GM18870 (cell line): ENCODE results near the gene FYB1.

Experiments used
- ATAC-seq: cut with Tn5 transposase; IDR thresholded peaks from one replicate; pipeline ENCODE4 v1.9.1; 2021; ENCODE audit warnings: moderate library complexity; ENCODE audit not compliant: unreplicated experiment

The FYB1 gene

DNA sequence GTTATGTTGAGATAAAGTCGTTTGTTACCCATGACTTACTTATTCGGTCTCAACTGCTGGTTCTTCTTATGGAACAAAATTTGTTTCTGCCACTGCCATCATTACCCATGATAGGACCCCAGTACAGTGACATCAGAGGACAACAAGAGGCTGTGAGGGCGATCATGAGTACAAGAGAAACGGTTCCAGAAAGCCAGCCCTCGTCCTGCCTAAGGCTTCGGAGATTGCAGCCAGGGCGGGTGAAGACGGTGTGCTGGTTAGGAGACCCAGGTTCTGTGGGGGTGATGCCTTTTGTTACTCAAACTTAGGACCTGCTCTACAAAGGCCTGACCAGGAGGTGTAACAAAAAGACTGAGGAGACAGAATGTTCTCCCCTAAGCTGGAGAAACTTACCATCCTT is 10.9 kb downstream of the FYB1 start:
- ATAC-seq, result no peak

DNA sequence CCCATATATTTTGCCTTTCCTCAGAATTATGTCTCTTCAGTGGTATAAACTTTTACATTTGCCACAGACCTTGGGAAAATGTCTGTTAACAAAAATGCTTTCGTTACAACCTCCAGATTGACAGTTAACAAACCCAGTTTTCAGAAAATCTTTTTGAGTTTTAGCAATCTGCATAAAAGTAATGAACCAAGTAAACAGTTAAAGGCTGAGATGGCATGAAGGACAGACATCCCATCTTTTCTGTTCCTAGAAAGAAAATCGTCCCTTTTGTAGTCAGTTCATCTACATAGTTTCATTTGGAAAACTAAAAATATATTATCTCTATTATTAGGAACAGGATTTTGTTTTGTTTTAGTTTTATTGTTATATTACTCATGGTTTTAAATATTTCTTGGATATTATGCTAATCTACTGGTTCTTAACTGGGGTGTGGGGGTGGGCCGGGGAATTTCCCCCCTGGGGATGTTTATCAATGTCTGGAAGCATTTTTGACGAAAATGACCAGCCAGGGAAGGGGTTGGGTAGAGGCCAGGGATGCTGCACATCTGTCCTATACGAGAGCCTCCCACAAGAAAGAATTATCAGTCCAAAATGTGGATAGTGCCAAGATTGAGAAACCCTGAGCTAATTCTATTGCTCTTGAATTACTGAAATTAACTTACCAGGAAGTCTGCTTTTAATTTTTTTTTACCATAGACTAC is 11.9 kb downstream of the FYB1 start:
- no peak for ATAC-seq

DNA sequence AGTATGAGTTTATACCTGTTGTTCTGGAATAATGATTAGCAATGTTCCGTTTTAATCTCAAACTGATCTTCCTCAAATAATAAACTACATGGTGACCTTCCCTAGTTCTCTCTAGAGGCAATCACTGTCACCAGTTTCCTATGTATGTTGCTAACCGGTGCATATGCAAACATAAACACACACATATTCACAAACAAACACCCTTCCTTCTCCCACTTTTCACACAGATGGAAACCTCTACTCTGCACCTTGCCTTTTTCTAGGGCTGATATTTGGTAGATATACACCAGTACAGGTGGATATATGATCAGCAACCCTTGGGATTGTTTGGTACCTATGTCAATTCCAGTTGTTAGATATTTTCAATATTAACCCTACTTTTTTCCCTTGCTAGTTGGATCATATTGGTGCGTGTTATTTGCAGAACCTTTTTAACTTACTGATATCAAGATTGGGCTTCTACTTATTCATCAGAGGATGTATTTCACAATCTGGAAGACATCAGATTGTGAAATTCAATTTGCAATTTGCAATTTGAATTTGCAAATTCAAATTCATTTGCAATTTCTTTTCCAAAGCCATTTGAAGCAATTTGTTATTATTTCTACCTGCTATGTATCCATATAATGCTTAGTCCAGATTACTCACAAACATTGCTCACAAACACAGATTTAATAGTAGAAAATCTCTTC is 12.6 kb downstream of the FYB1 start:
- no peak for ATAC-seq

DNA sequence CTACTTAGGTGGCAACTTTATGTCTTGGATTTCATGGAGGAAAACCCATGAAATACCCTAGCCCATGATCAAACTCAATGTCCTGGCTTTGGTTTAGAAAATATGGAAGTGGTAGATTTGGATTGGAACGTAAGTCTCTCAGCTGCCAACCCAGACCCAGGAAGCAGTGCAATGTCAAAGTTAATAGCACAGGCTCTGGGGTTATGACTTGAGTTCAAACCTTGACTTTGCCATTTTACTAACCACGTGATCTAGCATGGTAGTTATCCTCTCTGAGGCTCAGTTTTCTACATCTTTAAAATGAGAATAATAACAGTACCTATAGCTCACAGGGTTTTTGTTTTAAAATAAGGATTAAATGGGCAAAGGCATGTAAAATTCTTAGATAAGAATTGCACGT is 13.8 kb downstream of the FYB1 start:
- no peak for ATAC-seq

DNA sequence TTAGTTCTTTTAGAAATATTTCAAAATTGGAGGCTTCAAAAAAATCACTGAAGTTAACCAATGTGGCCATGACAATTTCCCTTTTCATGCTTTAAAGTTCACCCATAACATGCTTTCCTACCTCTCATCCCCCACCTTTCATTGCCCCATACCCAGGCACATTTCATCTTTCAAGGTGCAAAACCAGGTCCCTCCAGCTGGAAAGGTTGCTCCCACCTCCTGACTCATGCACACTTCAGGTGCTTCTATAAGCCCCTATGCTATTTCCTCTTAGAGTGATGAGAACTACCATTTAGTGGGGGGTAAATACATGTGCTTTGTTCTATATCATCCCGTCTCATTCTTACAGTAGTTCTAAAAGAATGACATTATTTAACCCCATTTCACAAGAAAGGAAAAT is 15.4 kb downstream of the FYB1 start:
- ATAC-seq, result no peak

DNA sequence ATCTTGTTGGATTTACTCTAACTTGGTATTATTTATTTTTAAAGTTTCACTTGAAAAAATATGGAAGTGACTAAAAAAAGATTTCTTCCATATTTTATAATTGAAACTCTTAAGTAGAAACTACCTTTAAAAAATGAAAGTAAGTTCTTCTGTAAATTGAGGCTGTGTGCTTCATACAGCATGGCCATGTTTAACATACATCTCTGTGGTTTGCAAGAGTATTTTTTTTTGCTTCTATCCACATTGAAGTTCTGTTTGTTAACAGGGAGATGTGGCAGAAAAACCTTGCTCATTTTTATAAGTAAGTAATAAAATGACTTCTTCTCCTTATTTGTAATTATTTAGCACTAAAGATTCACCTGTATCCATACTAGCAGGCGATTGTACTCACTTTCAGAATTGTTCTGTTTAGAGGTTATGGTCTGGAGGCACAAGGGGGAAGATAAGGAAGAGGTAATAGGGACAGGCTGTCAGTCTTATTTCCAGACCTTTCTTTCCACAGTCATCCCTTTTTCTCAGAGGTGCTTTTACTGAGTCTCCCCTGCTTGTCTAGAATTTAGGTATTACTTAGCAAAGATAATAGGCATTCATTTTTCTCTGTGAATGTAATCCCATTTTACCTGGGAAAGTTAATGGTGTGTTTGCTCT is 16.0 kb downstream of the FYB1 start:
- no peak for ATAC-seq

DNA sequence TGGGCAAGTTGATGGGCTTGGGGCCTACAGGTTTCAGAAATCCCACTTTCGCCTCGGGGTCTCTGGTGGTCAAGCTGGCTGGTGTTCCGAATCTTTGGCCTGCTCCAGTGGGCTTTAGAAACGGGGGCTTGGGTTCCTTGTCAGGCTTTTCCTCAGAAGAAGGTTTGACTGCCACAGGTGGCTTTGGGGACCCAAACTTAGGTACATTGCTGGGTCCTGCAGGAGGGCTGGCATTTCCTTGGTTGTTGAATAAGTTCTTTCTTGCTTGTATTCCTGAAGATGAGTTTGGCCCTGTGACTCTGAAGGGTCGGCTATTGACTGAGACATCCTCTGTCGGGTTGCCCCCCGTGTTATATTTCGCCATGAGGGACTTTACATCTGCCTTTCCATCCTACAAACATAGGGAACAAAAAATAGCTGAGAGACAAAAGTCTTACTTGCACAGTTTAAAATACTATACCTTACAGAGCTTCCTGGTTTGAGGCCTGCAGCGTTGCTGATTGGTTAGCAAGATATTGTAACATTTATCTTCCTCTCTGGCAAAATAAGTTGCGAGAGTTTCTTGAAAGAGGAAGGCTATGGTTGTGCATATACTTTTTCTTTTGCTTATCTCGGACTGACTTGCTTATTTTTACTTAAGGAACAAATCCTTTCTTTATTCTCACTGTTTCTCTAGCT is 16.6 kb downstream of the FYB1 start:
- ATAC-seq, result no peak

DNA sequence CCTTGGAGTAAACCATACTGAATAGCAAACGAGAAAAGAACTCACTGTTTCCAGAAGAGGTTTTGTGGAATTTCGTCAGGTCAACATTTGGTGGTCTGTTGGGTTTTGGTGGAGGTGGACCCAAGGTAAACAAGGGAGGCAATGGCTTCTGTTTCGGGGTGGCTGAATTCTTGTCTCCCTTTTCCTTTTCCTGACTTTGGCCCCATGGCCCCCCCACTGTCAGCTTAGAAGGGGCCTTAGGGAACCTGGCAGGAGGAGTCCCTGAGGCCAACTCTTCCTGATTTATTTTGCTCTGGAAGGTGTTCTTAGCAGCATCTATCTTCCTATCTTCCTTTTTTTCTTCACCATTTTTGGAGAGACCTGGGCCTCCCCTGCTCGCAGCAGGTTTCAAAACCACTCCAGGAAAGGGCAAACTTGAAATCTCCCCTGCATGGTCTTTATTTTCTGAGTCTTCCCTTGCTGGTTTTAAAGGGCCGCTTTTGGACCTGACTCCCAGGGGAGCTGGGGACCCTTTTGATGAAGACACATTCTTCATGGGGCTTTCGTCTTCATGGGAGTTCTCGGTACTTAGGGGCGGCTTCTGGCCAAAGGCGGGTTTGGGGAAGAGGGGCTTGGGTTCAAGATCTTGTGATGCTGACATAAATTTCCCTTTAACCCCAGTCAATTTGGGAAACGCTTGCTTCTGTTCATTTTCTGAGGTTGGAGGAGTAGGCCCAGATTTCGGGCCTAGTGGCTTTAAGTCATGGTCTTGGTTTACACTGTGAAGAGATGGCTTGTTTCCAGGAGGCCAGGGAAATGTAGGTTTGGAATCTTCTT is 17.4 kb downstream of the FYB1 start:
- ATAC-seq, result no peak

DNA sequence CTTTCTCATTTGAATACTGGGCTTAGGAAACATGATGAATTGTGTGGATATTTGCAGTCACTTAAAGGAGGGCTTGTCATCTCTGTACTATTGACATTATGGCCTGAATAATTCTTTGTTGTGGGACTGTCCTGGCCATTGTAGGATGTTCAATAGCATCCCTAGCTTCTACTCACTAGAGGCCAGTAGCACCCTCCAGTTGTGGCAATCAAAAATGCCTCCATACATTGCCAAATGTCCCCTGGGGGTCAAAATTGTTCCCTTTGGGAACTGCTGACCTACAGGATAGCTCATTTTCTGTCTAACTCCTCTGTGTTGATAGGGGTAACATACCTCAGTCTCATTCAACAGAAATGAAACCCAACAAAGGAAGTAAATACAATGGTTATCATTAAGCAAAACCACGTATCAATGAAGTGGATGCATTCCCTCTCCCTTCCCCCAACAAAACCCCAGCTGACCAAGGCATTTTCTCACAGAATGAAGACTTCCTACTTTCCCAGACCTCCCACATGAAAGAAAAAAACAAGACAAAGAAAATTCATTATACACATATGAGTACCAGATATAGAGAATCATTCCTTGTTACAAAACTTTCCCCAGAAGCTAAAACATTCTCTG is 18.1 kb downstream of the FYB1 start:
- no peak for ATAC-seq

DNA sequence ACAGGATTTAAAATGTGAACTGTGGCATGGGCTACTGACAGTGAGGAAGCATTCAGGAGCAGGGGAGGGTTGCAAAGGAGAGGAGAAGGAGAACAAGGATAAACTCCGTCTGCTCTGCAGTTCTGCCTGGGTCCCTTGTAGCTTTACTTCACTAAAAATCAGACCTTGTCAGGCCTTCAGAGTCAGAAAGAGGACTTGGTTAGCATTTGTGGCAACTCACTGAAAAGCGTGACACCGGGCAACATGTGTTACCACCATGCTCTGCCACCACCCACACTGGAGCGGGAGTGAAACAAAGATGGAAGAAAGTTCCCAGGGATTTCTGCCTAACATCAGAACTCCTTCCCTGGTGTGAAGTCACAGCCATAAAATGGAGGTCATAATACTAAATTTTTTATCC is 19.3 kb downstream of the FYB1 start:
- no peak for ATAC-seq

DNA sequence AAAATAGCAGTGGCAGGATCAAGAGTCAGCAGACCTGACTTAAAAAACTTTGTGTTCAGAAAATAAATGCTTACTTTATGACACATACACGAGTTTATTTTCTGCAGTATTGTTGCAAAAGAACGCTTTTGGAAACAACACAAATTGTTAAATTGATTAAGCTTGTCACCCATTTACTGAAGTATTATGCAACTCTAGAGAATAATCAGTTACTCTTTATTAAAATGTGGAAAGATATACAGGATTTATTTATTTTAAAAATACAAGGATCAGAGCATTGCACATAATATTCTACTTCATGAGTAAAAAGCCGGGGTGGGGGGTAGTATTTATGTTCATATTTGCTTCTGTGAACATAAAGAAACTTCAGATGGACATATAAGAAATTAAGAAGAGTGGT is 20.0 kb downstream of the FYB1 start:
- ATAC-seq, result no peak

DNA sequence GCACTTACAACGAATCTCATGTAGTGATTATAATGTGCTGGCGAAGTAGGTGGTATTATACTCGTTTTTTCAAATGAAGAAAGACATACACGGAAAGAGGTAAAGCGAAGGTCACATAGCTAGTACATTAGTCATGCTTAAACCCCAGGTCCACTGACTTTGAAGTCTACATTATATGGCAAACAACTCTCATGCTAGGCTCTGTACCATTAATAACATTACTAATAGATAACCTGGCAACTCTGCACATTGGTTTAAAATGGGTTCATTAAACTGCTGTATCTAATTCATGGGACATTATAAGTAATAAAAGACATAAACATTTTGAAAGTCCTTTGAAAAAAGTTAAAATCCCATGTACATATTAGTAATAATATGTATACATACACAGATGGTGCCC is 21.2 kb downstream of the FYB1 start:
- ATAC-seq, result no peak

DNA sequence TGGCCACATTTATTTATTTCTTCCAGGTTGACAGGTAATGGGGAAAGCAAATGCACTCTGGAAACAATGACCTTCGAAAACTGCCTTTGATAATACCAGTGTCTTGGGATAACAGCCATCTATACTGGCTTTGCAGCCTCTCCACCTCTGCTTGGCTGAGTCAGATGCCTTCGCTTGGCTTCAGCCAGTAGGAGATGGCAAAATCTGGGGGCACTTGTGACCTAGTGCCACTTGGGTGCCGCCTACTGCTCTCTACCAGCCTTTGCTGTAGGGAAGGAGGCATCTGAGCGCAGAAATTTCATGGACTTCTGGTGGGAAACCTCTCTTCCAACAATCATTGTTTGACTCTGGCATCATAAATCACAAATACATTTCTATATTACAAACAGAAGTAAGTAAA is 21.8 kb downstream of the FYB1 start:
- no peak for ATAC-seq

DNA sequence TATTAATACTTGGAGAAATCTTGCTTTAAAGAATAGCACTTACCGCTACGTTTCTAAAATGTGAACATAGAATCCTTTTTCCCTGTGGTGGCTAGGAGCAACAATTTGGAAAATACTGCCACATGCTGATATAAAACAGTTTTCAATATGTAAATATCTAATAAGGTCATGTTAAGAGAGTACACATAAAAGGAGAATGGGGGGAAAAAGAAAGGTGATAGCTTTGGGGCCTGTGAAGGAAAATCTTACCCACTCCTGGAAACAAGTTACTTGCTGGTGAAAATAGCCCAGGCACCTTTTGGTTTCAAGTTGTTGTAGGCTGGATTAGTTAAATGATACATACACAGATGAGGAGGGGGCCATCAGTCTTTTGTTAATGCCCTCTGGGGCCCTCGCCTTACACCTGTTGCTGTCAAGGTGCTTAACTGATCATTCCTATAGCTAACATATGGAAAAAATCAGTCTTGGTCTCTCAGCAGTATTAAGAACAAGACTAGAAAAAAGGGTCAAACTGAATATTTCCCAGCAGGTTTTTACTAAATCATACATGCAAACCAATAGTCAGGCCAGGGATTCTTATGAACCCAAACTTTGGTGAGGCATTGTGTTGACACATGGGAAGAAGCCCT is 24.1 kb downstream of the FYB1 start:
- no peak for ATAC-seq

DNA sequence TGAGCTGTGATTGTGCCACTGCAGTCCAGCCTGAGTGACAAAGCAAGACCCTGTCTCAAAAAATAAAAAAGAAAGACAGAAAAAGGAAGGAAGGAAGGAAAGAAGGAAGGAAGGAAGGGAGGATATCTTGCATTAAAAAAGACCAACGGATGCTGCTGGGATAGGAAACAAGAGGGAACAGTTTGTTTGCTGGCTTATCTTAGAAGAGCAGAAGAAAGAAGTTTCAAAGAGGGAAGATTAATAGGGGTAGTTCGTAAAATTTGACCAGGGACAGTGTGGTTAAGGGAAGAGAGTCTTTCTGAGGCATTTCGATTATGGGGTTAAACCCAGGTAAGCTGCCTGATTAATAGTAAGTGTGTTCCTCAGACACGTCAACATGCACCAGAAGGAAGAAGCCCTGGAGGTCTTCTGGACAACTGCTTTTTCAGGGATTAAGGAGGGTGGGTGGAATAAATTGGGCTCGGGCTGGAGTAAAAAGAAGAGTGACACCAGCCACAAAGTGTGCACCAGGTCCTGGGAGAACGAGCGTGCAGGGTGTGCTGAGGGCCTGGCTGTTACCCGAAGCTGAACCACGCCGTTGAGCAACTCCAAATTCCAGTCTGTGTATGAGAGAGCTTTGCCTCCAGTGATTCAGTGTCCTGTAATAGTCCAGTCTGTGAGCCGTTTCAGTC is 24.8 kb downstream of the FYB1 start:
- no peak for ATAC-seq

DNA sequence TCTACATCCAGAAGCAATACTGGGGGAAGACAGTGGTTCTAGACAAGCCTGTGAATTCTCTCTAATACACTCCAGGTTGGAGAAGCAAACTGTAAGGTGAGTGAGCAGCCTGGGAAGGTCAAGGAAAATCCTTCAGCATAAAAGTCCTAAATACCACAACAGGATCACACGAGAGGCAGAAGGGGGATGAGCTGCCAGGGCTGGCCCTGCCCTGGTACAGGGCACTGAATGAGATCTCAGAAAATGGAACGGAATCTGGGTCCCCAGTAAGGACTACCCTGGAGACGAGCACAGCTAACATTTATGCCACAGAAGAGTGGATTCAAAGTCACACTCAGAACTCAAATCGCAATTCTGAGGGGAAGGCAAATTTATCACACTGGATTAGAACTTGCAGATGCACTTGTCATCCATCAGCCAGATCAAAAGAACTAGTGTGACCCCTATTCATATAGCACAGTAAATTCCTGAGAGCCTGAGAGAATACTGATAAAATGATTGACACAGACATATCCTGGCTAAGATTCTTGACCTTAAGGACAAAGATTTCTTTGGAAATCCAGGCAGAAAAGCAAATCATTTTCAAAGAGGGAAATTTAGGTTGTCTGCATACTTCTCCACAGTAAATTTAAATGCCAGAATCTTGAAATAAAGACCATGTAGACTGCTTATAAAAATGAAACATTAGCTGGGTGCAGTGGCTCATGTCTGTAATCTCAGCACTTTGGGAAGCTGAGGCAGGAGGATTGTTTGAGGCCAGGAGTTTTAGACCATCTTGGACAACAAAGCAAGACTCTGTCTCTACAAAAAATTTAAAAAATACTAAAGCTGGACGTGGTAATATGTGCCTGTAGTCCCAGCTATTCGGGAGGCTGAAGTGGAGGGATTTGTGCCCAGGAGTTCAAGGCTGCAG is 25.6 kb downstream of the FYB1 start:
- ATAC-seq, result no peak

DNA sequence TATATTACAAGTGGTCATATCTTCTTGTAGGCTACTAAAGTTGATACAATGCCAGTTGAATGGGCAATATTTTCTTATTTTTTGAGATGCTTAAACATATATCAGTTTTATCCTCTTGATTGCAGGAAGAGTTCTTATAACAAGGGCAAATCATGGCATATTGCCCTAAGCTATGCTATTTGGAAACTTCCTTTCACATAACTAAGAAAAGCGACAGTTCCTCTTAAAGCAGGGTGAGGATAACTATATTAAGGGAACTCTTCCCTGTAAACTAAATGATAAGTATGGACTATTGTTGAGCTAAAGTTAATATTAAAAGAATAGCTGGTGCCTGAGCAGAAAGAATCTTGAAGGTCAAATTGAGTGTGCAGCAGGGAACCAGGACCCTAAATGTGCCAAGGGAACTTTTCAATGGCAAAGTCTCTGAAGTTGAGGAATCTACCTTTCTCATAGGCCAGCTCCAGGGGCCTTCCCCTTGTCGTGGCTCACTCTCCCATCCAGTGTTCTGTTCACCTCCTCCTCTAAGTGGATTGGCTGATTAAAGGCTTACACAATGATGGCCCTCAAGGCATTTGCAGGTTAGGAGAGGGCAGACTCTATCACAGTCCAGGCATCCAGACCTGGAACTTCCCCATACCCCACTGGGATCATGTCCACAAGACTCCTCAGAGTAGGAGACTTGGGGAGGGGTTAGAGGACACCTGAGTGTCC is 26.8 kb downstream of the FYB1 start:
- no peak for ATAC-seq

DNA sequence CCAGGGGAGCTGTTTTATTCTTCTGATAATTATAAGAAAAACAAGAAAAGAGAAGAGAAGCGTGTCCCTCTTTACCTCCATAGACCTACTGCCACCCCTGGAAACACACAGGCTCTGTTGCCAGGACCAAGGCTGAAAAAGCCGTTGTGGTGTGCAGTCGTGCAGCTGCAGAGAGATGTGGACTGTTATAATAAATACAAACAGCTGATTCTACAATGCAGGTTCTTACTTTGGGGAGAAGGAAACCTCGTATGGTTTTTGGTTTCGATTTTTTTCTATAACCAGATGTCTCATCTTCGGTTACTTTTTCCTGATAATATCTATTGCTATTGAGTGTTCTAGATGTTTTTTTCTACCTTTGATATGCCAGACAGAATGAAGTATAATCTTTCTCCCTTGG is 28.1 kb downstream of the FYB1 start:
- ATAC-seq, result peak; percentile 69
